ENCODE measurements around the gene TUT7.

The TUT7 gene

GRCh38 chr9:86288499-86289198, 65.6 kb downstream of the TUT7 start:
- Histone ChIP-seq H3K27ac (no peak overlapping the region), H3K27me3 (ENCODE audit: insufficient read depth, low read depth, severe bottlenecking) (no peaks in the 10 kb centered on the region), H3K36me3 (no peaks in the 10 kb centered on the region), H3K4me3 (ENCODE audit: low read depth, low read length) (no peak overlapping the region), H3K9me3 (ENCODE audit: severe bottlenecking) (no peaks in the 10 kb centered on the region)
- no peak for DNase-seq
- TF ChIP-seq, protein P1, sequence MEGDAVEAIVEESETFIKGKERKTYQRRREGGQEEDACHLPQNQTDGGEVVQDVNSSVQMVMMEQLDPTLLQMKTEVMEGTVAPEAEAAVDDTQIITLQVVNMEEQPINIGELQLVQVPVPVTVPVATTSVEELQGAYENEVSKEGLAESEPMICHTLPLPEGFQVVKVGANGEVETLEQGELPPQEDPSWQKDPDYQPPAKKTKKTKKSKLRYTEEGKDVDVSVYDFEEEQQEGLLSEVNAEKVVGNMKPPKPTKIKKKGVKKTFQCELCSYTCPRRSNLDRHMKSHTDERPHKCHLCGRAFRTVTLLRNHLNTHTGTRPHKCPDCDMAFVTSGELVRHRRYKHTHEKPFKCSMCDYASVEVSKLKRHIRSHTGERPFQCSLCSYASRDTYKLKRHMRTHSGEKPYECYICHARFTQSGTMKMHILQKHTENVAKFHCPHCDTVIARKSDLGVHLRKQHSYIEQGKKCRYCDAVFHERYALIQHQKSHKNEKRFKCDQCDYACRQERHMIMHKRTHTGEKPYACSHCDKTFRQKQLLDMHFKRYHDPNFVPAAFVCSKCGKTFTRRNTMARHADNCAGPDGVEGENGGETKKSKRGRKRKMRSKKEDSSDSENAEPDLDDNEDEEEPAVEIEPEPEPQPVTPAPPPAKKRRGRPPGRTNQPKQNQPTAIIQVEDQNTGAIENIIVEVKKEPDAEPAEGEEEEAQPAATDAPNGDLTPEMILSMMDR (IDR thresholded peaks at IDR 0.05; ENCODE audit: low read depth, low read length) = no peak

DNA sequence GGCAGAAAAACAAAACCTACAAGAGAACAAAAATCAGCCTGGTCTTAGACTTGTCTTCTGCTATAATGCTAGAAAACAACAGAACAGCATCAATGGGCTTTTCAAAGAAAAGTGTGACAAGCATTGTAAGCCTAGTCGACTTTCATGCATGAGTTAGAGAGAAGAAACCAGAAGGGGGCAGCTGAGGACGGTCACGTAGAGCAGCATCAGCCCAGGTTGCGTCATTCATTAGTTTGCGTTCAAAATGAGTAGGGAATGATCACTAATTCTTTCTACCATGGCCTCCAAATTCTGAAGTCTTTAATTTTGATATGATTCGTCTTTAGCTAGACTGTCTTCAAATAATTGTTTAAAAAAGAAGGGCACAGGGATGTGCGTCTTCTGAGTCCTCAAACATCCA, 67.2 kb downstream of the TUT7 start:
- Histone ChIP-seq H3K27me3 (ENCODE audit: insufficient read depth, low read depth, severe bottlenecking) (no peaks in the 10 kb centered on the region), H3K27ac (no peak overlapping the region), H3K4me3 (ENCODE audit: low read depth, low read length) (no peak overlapping the region), H3K36me3 (peaks cover 3% of the 10 kb centered on the region; the same call in 1 of the 2 replicates), H3K9me3 (ENCODE audit: severe bottlenecking) (no peaks in the 10 kb centered on the region)
- TF ChIP-seq, protein P1 (IDR thresholded peaks at IDR 0.05; ENCODE audit: low read depth, low read length) = peak; percentile 49
- DNase-seq = peak; percentile 38

GRCh38 chr9:86286278-86286677, 67.9 kb downstream of the TUT7 start:
- no peak for DNase-seq
- Histone ChIP-seq H3K4me3 (ENCODE audit: low read depth, low read length) (no peak overlapping the region), H3K27me3 (ENCODE audit: insufficient read depth, low read depth, severe bottlenecking) (no peaks in the 10 kb centered on the region), H3K9me3 (ENCODE audit: severe bottlenecking) (no peaks in the 10 kb centered on the region), H3K27ac (no peak overlapping the region), H3K36me3 (peaks cover 7% of the 10 kb centered on the region)
- TF ChIP-seq, protein P1 (IDR thresholded peaks at IDR 0.05; ENCODE audit: low read depth, low read length) = no peak

DNA sequence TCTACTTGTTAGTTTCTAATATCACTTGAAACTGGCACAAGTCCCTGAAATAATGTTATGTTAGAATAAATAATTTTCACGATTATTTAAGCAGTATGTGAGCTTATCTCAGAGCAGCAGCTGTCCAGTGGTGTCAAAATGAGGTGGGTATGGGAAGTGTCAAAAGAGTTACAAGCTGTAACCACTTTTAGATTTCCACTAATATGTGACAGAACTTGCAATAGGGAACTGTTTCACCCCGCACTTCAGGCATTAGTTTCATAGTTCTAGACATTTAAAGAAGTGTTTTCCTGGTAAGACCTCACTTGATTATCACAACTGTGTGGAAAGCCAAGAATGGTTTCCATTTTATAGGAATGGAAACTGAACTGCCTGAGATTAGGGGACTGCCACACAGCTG, 68.9 kb downstream of the TUT7 start:
- TF ChIP-seq, protein P1 (IDR thresholded peaks at IDR 0.05; ENCODE audit: low read depth, low read length) = no peak
- Histone ChIP-seq H3K27ac (no peak overlapping the region), H3K27me3 (ENCODE audit: insufficient read depth, low read depth, severe bottlenecking) (no peaks in the 10 kb centered on the region), H3K36me3 (peaks cover 7% of the 10 kb centered on the region), H3K9me3 (ENCODE audit: severe bottlenecking) (no peaks in the 10 kb centered on the region), H3K4me3 (ENCODE audit: low read depth, low read length) (no peak overlapping the region)
- no peak for DNase-seq

DNA sequence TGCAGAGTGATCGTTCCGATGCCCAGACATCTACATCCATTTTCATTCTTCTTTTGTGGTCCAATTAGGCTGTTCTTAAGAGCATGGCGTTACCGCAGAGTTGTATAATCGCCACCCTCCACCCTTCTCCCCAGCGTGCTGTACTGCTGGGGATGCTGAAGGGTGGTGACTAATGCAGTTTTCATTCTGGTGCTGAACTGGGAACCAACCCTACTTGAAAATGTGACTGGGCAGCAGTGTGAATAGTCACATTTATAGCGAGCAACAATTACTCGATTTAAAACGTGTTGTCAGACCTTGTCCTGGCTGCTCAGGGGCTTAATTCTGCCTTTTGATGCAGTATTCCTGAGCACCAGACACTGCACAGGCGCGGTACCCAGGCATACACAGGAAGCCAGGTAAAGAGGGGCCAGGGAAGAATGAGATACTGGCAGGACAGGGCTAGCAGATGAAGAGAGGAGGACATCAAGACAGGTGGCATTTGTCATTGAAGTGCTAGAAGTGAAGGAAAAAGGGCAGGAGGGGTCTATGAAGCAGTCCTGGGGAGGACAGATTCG, 71.2 kb downstream of the TUT7 start:
- no peak for DNase-seq
- H3K27ac ChIP-seq = no peak overlapping the region
- H3K4me3 ChIP-seq (ENCODE audit: low read depth, low read length) = peak overlapping the region; percentile 93

More for the DNA sequence above, 71.2 kb downstream of the TUT7 start:
- TF ChIP-seq, protein P1 (IDR thresholded peaks at IDR 0.05; ENCODE audit: low read depth, low read length) = no peak
- H3K36me3 ChIP-seq = peaks cover 18% of the 10 kb centered on the region
- H3K27me3 ChIP-seq (ENCODE audit: insufficient read depth, low read depth, severe bottlenecking) = no peaks in the 10 kb centered on the region
- no peaks in the 10 kb centered on the region for H3K9me3 ChIP-seq (ENCODE audit: severe bottlenecking)
